Measurements from ENCODE around the gene TMEM232.
"Not testable (repeated sequence)": the region's sequence is repeated elsewhere in the genome, so short reads cannot be mapped to it uniquely, and the experiment has no call there.

The TMEM232 gene

GRCh38 chr5:110625376-110625999, 101.0 kb downstream of the TMEM232 start:
- DNase-seq (ENCODE audit: low read depth in 2 of 2) = no peak

- DNase-seq (ENCODE audit: low read depth in 2 of 2) = no peak
These were observed 102.6 kb downstream of the TMEM232 start for GRCh38 chr5:110623874-110624273.

- no peak for DNase-seq (ENCODE audit: low read depth in 2 of 2)
These were observed 107.5 kb downstream of the TMEM232 start for GRCh38 chr5:110618941-110619340.

GRCh38 chr5:110616009-110616408, 110.5 kb downstream of the TMEM232 start:
- DNase-seq (ENCODE audit: low read depth in 2 of 2) = no peak

GRCh38 chr5:110612794-110613247, 113.7 kb downstream of the TMEM232 start:
- DNase-seq (ENCODE audit: low read depth in 2 of 2) = no peak

- DNase-seq (ENCODE audit: low read depth in 2 of 2) = no peak
These were observed 114.7 kb downstream of the TMEM232 start for GRCh38 chr5:110611817-110612216.

GRCh38 chr5:110594866-110595265, 131.6 kb downstream of the TMEM232 start:
- DNase-seq (ENCODE audit: low read depth in 2 of 2) = no peak

GRCh38 chr5:110590187-110590586, 136.3 kb downstream of the TMEM232 start:
- no peak for DNase-seq (ENCODE audit: low read depth in 2 of 2)

- no peak for DNase-seq (ENCODE audit: low read depth in 2 of 2)
These were observed 138.0 kb downstream of the TMEM232 start for GRCh38 chr5:110588286-110588980.

GRCh38 chr5:110580625-110581024, 145.8 kb downstream of the TMEM232 start:
- no peak for DNase-seq (ENCODE audit: low read depth in 2 of 2)

GRCh38 chr5:110572729-110573128, 153.7 kb downstream of the TMEM232 start:
- no peak for DNase-seq (ENCODE audit: low read depth in 2 of 2)

GRCh38 chr5:110562191-110562590, 164.3 kb downstream of the TMEM232 start:
- DNase-seq (ENCODE audit: low read depth in 2 of 2) = no peak

GRCh38 chr5:110561510-110561909, 165.0 kb downstream of the TMEM232 start:
- no peak for DNase-seq (ENCODE audit: low read depth in 2 of 2)

GRCh38 chr5:110549301-110549700, 177.2 kb downstream of the TMEM232 start:
- DNase-seq (ENCODE audit: low read depth in 2 of 2) = no peak

GRCh38 chr5:110548171-110548570, 178.3 kb downstream of the TMEM232 start:
- DNase-seq (ENCODE audit: low read depth in 2 of 2) = no peak

GRCh38 chr5:110547495-110547894, 179.0 kb downstream of the TMEM232 start:
- DNase-seq (ENCODE audit: low read depth in 2 of 2) = no peak

GRCh38 chr5:110545716-110546115, 180.8 kb downstream of the TMEM232 start:
- no peak for DNase-seq (ENCODE audit: low read depth in 2 of 2)

GRCh38 chr5:110544603-110545002, 181.9 kb downstream of the TMEM232 start:
- no peak for DNase-seq (ENCODE audit: low read depth in 2 of 2)

GRCh38 chr5:110542949-110543348, 183.5 kb downstream of the TMEM232 start:
- no peak for DNase-seq (ENCODE audit: low read depth in 2 of 2)

- DNase-seq (ENCODE audit: low read depth in 2 of 2) = no peak
These were observed 190.1 kb downstream of the TMEM232 start for GRCh38 chr5:110536120-110537115.

GRCh38 chr5:110535146-110535545, 191.3 kb downstream of the TMEM232 start:
- DNase-seq (ENCODE audit: low read depth in 2 of 2) = not testable (repeated sequence)

- DNase-seq (ENCODE audit: low read depth in 2 of 2) = no peak
These were observed 200.7 kb downstream of the TMEM232 start for GRCh38 chr5:110525762-110526161.

Data from stimulated activated CD4-positive, alpha-beta T cell treated with anti-CD3 and anti-CD28 coated beads, Interleukin-1b, Interleukin-23, amount 100 ng/mL, for 1 hour (primary cell).